ENCODE measurements around the gene OR5D14. TPM values are rescaled to one million over a fixed set of nuclear protein-coding genes. Genes with fewer than 3 reads are reported as not detected.

The OR5D14 gene
- not detected in 2 replicates for total RNA-seq

GRCh38 chr11:55795256-55795655, at the start of gene OR5D14:
Gene OR5D14 (plus strand): TSS chr11:55795556. CDS start chr11:55795556, 0 bp downstream.

DNA sequence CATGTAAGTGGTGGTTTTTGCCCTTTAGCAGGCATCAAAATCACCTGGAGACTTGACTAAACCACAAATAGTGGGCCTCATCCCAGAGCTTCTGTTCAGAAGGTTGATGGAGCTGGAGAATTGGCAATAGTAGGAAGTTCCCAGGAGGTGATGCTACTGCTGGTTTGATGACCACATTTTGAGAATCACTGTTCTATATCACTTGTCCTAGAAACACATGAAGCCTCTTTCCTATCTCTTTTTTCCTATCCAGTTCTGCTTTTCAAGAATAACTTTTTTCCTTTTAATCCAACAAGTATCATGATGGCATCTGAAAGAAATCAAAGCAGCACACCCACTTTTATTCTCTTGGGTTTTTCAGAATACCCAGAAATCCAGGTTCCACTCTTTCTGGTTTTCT, 22.2 kb upstream of the OR5D14 start, which contains the start of gene OR5D13:
Gene OR5D13, plus strand, starts transcription at position 301 of the 400 bp plus-strand sequence. Its CDS starts 0 bp downstream, at position 301.

GRCh38 chr11:55811067-55811466, 15.7 kb downstream of the OR5D14 start, which contains the start of gene OR5L1:
Gene OR5L1 (plus strand): TSS chr11:55811367. CDS start chr11:55811467, 100 bp downstream.

DNA sequence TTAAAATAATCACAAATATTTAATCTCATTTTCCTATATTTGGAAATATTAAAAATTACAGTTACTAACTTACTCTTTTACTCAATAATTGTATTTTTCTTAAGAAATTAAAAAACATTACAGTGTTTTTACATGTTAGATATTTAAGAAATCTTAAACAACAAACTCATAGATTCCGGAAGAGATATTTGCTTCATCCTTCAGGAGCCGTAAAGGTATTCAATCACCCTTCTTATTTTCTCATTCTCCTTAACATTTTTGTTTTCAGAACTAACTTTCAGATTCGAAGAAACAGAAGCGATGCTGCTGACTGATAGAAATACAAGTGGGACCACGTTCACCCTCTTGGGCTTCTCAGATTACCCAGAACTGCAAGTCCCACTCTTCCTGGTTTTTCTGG, 24.0 kb downstream of the OR5D14 start, which contains the start of gene OR5D18:
Gene OR5D18, plus strand, starts transcription at position 301 of the 400 bp plus-strand sequence. Its CDS starts 0 bp downstream, at position 301.

DNA sequence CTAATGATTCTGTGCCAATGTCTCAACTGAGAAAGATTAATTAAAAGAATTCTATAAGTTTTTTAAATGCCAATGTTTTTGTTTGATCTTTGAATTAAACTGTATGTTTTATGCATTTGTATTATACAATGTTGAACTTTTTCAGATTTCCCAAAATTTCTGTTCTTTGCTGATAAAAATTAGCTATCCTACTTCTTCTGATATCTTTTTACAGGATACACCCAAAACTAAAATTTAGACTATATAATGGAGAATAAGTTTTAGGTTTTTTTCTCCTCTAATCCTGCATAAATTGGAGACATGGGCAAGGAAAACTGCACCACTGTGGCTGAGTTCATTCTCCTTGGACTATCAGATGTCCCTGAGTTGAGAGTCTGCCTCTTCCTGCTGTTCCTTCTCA, 31.6 kb downstream of the OR5D14 start, which contains the start of gene OR5L2:
Gene OR5L2, plus strand, starts transcription at position 301 of the 400 bp plus-strand sequence. Its CDS starts 0 bp downstream, at position 301.

GRCh38 chr11:55838452-55838851, 43.1 kb downstream of the OR5D14 start, which contains the start of gene OR5D16:
Gene OR5D16 (plus strand): TSS chr11:55838752. CDS start chr11:55838752, 0 bp downstream.

Other genes starting within 250 kb of the OR5D14 start
- gene OR4C15, start 241.1 kb upstream of the OR5D14 start, total RNA-seq, result not detected in 2 replicates
- gene OR4C16, start 223.4 kb upstream of the OR5D14 start, total RNA-seq, result not detected in 2 replicates
- gene OR4C11, start 187.9 kb upstream of the OR5D14 start, total RNA-seq, result not detected in 2 replicates
- gene OR4P4, start 160.4 kb upstream of the OR5D14 start, total RNA-seq, result not detected in 2 replicates
- gene OR4S2, start 147.2 kb upstream of the OR5D14 start, total RNA-seq, result not detected in 2 replicates
- gene OR4C6, start 133.4 kb upstream of the OR5D14 start, total RNA-seq, result not detected in 2 replicates
- not detected in 2 replicates for gene OR5D13, start 22.1 kb upstream of the OR5D14 start, total RNA-seq
- gene OR5L1, start 15.8 kb downstream of the OR5D14 start, total RNA-seq, result not detected in 2 replicates
- not detected in 2 replicates for gene OR5D18, start 24.1 kb downstream of the OR5D14 start, total RNA-seq
- not detected in 2 replicates for gene OR5L2, start 31.7 kb downstream of the OR5D14 start, total RNA-seq
- gene OR5D16, start 43.2 kb downstream of the OR5D14 start, total RNA-seq, result not detected in 2 replicates
- gene TRIM51, start 87.7 kb downstream of the OR5D14 start, total RNA-seq, result not detected in 2 replicates
- gene OR5W2, start 119.0 kb downstream of the OR5D14 start, total RNA-seq, result not detected in 2 replicates
- gene OR5I1, start 140.8 kb downstream of the OR5D14 start, total RNA-seq, result not detected in 2 replicates
- not detected in 2 replicates for gene OR10AG1, start 174.4 kb downstream of the OR5D14 start, total RNA-seq
- not detected in 2 replicates for gene OR5F1, start 199.1 kb downstream of the OR5D14 start, total RNA-seq
- not detected in 2 replicates for gene OR5AS1, start 232.1 kb downstream of the OR5D14 start, total RNA-seq